GM12878 (cell line): ENCODE measurements around the gene ANKRD33B.

Experiments used
- CTCF ChIP-seq, 3 experiments: IDR thresholded peaks in 2 of 3; conservative IDR thresholded peaks in 1 of 3; 2 replicates each; pipeline ENCODE4 v1.5.1; 2011; ENCODE audit warnings: low read depth in 3 of 3, low read length in 3 of 3, mild to moderate bottlenecking in 3 of 3, control low read depth in 2 of 3, moderate library complexity in 2 of 3, inconsistent platforms in 1 of 3, mixed read lengths in 1 of 3; ENCODE audit not compliant: control insufficient read depth in 2 of 3, insufficient read depth in 1 of 3; ENCODE audit errors: extremely low read depth in 1 of 3
- ETV6 ChIP-seq, 2 experiments: fragments of 450-650 bp in 1 of 2; IDR thresholded peaks in 1 of 2; conservative IDR thresholded peaks in 1 of 2; 2 replicates each; pipeline ENCODE4 v1.6.1; 2014; ENCODE audit warnings: antibody characterized with exemption in 1 of 2, borderline replicate concordance in 1 of 2, low read depth in 1 of 2, mild to moderate bottlenecking in 1 of 2, moderate library complexity in 1 of 2
- POLR2AphosphoS5 ChIP-seq: IDR thresholded peaks from 2 replicates; pipeline ENCODE4 v1.6.1; 2011; ENCODE audit warnings: mild to moderate bottlenecking, low read length, inconsistent platforms

GRCh38 chr5:10596886-10597451, 33.1 kb downstream of the ANKRD33B start:
- no peak for TF ChIP-seq CTCF (IDR thresholded peaks at IDR 0.05 in 2 of 3, conservative IDR thresholded peaks at IDR 0.05 in 1 of 3; ENCODE audit: control insufficient read depth in 2 of 3, extremely low read depth in 1 of 3, insufficient read depth in 1 of 3, low read depth in 3 of 3, low read length in 3 of 3)
- no peak for TF ChIP-seq POLR2AphosphoS5
- TF ChIP-seq ETV6 (conservative IDR thresholded peaks at IDR 0.05 in 1 of 2, IDR thresholded peaks at IDR 0.05 in 1 of 2; ENCODE audit: borderline replicate concordance in 1 of 2, low read depth in 1 of 2): no peak
